ENCODE measurements around the gene KIF26B.

KIF26B gene

DNA sequence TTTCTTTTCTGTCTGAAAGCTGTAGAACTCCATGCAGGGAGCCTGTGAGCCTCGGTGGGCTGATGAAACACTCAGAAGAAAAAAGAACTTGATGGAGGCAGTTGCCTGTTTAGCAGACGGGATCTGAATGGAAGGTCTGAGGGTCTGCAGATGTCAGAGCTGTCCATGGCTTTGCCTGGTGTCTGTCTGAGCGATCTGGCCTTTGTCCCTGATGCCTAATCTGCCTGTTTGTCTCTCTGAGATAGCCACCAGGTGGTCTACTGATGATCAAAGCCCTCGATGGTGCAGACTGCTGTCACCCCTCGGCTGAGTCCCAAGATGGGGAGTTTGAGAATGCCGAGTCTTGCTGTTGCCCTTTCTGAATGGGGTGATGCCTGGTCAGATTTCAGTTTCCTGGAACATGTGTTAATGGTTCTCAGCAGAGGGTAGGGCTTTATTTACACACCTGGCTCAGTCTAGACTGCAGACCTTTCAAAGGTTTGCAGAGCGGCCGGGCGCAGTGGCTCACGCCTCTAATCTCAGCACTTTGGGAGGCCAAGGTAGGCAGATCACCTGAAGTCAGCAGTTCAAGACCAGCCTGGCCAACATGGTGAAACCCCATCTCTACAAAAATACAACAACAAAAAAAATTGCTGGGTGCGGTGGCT lies 90.4 kb downstream of the KIF26B start:
- DNase-seq = no peak

DNA sequence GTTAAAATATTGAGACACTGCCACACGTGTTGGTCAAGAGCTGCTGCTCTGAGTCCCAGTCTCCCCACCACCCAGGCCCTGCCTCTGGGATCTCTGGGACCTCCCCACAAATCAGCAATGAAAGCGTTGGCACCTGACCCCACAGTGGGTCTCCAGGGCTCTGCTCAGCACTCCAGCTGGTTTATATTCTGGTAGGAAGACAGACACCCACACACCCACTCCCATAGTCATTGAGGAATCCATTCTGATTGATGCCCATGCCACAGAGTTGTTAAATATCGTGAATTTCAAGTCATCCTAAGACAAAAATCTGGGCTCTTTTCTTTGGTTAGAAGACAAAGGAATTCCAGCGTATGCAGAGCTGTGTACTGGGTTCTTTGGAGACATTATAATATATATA lies 91.6 kb downstream of the KIF26B start:
- no peak for DNase-seq

DNA sequence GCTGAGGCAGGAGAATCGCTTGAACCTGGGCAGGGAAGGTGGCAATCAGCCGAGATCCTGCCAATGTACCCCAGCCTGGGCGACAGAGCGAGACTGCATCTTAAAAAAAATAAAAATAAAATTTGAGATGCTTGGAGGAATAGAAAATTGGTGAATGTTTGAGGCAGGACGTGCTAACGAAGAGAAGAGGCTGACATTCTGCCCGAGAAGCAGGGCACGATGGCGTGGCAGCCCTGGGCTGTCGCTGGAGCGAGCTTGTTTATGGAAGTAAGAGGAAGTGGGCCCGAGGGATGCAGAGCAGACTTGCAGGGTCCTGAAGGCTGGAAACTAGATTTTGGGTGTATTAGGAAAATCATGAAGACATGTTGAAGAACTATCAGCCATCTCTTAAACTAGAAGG lies 92.6 kb downstream of the KIF26B start:
- DNase-seq = no peak

DNA sequence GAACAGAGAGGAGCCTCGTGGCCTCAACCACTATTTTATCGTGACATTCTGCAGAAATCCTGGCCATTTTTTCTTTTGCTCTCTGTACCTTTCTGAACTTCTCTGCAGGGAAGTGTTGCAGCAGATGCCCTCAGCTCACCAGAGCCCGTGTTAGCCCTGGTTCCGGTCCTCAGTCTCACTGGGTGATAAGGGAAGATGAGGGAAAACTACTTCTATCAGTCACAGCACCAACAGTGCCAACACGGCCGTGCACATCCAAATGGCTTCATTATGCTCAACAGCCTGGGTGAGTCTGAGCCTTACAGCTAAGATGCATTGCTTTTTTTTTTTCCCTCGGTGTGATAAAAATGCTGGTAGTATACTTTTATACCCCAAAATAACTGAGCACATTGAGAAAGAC lies 93.0 kb downstream of the KIF26B start:
- no peak for DNase-seq

DNA sequence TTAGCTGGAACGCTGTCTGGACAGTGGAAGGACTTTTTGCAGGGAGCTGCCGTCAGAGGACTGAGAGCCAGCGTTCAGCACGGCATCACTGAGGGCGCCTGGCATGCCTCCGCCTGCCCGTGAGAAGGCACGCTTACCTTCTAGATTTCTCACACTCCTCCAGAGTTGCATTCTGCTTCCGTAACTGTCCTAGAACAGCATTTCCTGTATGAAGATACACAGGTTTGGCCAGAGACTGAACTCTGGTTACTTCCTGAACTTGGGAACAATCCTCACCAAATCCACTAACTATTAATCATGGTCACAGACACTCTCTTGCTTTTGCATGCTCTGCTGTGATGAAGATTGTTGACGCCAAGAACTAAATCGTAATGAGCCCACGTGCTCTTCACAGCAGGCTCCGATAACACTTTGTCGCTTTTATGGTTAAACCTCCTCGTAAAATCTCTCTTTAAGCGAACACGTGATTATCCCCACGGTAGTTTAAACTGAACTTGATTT lies 93.5 kb downstream of the KIF26B start:
- DNase-seq = no peak

DNA sequence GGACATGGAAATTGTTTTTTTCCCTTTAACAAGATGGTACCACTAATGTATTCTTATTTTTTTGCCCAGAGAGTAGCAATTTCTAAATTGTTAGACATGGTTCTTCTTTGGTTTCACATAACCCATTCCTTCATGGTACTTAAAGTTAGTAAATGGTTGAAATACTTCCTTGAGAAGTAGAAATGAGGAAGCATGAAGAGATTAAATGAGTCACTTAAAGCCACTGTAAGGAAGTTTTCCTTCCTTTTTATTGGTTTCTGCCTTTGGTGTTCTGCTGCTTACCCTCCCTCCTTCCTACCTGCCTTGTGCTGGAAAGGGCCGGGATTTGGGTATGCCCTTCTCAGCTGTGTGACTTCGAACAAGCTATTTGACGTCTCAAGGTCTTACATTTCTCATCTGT lies 101.0 kb downstream of the KIF26B start:
- no peak for DNase-seq

DNA sequence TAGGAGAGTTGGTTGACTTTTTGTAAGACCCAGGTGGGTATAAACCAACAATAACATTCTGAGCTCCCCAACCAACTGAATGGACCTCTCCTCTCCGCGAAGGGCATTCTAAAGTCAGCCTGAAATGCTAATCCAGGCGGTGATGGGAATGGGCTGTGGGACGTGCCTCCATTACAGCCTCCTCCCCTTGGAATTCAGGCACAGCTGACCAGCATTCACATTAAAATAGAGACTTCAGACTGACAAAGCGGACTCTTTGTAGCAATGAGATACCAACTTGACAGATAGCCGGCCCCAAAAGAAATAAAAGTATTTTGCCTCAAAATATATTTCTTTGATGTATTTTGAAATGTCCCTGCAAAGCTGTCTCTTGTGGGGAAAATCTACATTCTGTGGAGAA lies 101.7 kb downstream of the KIF26B start:
- DNase-seq = no peak

DNA sequence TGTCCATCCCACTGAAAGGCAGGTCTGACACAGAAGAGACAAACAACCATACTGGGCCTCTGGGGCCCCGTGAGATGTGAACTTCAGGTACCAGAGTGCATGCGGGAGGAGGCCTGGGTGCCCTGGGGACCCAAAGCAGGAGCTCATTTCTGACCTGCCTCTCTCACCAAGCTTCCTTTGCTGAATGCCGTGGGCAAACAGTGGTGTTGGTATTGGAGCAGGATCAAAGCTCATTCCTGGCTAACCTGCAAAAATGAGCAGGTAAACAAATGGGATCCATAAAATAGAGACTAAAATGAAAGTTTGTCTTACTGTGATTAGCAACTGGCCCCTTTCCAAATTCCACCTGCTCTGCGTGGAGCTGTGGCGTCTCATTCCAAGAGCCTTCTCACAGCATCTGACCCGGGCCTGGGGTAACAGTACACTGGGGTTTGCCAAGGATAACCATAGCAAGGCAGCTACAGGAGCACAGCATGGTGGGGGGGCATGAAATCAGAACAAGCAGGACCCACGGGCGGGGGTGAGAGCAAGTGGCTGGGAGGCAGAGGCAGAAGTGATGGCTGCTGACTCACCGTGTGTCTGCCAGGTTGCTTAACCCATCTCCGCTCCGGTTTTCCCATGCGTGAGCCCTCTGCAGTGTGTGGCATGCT lies 103.6 kb downstream of the KIF26B start:
- DNase-seq = no peak

DNA sequence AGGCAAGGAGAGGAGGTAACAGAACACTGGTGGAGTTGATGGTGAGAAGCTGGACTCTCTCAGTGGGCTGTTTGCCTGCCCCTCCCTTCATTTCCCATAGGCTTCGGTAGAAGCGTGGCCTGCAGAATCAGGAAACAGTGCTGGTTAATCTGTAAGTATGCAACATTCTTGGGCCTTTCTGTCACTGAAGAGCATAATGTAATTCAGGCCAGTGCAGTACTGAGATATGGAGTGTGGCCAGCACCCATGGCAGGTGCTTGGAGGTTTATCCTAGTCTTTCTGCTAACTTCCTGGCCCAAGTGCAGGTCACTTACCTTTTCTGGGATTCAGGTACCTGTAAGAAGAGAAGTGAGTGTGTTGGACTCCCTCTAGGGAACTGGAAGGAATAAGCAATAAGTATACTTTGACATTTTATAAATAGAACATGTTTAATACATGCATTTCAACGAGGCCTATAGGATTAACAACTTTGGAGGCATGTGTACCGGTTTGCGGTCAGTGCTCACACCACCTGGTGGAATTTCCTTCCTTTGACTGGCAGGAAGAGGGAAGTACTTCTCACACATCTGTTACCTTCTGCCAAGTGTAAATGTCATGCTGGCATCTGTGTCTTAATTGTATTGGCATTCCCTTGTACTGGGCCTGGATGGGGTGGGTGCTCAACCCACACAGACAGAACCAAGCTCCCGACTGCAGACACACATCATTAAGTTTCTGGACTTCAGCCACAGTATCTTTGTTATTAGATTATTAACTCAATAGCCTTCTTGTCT lies 105.5 kb downstream of the KIF26B start:
- no peak for DNase-seq

DNA sequence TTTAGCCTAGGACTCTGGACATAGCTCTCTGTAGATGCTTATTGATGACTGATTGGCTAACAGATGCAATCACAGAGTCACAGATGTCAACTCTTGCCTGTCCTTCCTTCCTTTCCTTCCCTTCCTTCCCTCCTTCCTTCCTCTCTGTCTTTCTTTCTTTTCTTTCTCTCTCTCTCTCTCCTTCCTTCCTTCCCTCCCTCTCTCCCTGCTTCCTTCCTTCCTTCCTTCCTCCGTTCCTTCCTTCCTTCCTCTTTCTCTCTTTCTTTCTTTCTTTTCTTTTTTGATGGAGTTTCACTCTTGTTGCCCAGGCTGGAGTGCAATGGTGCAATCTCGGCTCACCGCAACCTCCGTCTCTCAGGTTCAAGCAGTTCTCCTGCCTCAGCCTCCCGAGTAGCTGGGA lies 106.1 kb downstream of the KIF26B start:
- no peak for DNase-seq

DNA sequence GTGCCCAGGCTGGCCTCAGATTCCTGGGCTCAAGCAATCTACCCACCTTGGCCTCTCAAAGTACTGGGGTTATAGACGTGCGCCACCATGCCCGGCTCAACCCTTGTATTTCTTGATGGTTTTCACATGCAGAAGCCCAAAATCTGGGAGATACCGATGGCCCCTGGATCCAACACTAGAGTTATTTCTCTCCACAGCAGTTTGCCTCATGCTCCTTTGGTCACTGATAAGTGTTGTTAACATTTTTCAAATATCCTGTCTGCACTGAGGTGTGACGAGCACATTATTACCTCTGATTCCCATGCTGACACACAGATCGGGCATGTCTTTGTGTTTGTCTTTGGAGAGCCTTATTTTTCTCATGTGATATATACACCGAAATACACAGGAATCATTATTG lies 107.0 kb downstream of the KIF26B start:
- no peak for DNase-seq

DNA sequence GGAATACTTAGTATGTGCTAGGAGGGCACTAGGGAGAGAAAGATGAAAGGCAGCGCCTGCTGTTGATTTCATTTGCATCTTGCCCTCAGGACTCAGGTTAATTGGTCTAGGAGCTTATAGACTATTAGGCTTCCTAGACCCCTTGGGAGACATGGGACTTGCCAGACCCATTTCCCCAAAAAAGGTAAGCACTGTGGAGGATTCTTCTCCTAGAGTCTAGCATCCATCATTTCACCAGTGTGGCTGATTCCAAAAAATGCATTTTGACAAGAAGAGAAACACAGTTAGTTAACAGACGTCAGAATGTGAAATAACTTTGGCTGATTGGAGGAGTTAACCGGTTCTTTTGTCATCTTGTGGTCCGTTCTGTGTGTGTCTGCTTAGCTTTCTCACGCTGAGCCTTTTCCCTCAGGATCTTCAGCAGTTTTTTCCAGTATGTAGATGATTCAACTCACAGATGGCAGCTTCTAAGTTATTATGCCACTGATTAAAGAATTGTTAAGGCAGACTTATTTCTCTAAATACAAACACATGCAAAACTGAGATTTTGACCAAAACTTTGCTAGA lies 108.8 kb downstream of the KIF26B start:
- no peak for DNase-seq

DNA sequence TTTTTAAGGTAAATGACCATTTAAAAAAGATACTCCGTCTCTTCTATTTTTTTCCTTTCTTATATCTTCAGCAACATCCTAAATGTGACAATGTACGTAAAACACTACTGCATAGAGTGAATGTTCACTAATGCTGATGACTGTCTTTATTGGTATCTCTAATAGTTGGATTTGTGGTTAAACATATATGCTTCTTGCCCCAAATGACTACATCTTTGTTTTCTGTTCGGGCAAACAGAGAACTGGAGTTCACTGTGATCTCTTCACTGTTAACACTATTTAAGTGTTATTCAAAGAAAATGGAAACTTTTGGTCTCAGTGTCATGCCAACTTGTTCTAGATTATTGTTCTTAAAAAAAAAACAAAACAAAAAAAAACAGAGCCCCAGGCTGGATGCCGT lies 109.4 kb downstream of the KIF26B start:
- DNase-seq = no peak

DNA sequence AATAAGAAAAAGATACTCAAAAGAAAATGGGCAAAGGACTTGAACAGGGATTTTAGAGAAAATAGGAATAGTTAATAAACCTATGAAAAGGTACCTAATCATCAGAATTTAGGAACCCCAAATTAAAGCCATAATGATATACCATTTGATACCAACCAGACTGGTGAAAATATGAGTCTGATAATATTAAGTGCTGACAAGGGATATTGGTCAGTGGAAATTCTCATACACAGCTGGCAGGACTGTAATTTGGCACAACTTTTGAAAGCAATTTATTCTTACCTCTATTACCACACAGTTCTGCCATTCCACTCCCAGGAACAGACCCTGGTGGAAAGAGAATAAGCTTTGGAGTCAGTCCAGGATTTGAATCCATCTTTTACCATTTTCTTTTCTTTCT lies 111.3 kb downstream of the KIF26B start:
- DNase-seq = no peak

DNA sequence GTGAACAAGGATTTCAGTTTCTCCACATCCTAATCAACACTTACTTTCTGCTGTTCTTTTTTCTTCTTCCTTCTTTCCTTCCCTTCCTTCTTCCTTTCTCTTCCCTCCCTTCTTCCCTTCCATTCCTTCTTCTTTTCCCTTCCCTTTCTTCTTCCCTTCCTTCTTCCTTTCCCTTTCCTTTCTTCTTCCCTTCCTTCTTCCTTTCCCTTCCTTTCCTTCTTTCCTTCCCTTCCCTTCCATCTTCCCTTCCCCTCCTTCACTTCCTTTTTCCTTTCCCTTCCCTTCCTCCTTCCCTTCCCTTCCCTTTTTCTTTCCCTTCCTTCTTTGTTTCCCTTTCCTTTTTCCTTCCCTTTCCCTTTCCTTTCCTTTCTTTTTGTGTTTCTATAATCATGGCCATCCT lies 115.3 kb downstream of the KIF26B start:
- no peak for DNase-seq

DNA sequence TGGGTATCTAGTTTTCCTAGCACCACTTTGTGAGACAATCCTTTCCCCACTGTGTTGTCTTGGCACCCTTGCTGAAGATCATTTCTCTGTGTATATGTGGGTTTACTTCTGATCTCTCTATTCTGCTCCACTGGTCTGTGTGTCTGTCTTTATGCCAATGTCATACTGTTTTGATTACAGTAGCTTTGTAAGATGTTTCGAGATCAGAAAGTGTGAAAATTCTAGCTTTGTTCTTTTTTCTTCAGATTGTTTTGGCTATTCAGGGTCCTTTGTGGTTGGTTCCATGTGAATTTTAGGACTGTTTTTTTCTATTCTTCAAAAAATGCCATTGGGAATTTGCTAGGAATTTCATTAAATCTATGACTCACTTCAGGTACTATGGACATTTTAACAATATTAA lies 116.2 kb downstream of the KIF26B start:
- DNase-seq = no peak

DNA sequence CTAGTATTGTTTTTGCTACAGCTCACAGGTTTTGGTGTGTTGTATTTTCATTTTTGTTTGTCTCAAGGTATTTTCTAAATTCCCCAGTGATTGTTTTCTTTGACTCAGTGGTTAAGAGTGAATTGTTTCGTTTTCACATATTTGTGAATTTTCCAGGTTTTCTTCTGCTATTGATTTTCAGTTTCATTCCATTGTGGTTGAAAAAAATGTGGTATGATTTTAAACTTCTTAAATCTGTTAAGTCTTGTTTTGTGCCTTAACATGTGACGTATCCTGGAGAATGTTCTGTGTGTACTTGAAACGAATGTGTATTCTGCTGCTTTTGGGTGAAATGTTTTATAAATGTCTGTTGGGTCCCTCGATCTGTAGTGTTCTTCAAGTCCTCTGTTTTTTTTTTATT lies 117.9 kb downstream of the KIF26B start:
- no peak for DNase-seq

DNA sequence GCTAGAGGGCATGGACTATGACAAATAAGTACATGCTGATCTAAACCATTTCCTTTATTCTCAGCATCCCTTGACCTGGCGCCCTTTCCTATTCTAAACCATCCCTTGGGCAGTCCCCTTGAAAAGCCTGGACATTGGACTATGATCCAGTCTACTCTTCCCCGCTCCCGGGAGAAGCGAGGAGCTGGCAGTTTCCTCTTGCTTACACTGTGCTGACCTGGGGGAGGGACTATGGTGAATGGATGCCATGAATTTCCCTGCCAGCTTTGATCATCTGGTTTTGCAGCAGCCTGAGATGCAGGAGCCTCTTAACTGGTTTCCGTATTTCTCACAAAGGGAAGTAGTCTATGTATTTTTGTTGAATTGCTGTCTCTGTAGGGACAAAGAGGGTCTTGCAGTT lies 121.7 kb downstream of the KIF26B start:
- no peak for DNase-seq

DNA sequence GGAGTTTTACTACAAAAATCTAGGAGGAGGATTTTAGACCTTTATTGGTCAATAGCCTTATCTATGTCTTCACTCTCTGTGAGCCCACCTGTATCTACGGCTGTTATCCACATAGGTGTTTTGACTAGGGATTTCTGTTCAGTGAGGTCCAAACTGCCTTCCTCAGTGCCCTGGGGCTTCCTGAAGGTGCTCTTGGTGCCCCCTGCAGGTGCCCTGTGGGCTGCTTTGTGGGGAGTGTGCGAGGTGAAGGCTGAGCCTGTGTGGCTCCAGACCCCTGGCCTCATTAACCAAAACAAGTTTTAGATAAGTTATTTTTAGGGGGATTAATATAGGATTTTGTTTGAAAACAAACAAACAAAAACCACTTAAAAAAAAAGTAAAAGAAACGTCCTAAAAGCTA lies 122.5 kb downstream of the KIF26B start:
- DNase-seq = no peak

DNA sequence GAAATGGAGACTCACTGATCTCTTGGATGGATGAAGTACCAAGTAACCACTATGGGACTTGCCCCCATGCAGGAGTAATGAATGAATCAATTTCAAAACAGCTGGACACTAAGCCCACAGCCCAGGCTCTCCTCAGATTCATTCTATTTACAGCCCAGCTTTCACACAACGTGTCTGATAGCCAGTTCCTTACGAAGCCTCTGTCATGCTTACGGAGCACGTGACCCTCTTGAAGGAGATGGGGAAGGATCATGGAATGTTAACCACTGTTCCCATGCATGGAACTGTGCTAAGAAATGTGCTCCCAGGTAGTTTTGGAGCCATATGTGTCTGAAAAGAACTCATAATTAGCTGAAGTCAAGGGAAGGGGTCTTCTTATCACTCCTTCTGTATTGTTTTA lies 124.1 kb downstream of the KIF26B start:
- DNase-seq = no peak

DNA sequence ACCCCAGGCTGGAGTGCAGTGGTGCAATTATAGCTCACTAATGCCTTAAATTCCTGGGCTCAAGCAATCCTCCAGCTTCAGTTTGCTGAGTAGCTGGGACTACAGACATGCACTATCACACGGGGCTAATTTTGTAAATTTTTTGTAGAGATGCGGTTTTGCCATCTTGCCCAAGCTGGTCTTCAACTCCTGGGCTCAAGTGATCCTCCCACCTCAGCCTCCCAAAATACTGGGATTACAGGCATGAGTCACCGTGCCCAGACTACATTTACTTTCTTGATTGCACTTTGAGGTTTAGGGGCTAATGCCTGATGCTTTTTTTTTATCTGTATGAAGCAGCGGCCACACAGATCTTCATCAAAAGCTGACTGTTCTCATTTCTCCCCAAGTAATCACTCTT lies 124.6 kb downstream of the KIF26B start:
- DNase-seq = no peak

DNA sequence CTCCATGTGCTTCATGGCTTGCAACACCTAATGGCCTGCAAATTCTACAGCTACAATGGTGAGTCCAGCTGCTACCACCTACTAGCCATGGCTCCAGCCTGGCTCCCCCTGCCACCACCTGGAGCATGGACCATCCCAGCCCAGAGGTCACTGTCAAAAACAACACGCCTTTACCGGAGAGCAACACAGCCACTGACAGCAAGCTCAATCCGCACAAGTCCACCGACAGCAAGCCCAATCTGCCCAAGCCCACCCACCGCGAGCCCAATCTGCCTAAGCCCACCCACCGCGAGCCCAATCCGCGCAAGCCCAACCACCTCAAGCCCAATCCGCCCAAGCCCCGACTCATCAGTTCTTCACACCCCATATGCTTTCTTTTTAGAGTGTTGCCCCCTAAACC lies 128.2 kb downstream of the KIF26B start:
- DNase-seq = no peak

DNA sequence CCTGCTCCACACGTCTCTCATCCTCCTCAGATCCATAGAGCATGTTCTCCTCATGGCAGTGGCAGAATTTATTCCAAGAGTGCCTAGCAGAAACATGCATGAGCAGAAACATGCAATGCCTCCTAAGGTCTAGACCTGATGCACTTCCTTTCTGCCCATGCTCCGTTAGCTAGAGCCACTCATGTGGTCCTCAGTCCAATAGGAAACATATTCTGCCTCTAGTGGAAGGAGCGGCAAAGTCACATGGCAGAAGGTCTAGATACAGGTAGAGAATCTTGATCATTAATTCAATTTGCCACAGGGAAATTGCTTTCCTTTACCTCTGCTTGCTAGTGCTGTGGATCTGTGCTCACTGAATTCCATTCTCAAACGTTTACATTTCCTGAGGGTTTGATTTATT lies 130.4 kb downstream of the KIF26B start:
- no peak for DNase-seq

DNA sequence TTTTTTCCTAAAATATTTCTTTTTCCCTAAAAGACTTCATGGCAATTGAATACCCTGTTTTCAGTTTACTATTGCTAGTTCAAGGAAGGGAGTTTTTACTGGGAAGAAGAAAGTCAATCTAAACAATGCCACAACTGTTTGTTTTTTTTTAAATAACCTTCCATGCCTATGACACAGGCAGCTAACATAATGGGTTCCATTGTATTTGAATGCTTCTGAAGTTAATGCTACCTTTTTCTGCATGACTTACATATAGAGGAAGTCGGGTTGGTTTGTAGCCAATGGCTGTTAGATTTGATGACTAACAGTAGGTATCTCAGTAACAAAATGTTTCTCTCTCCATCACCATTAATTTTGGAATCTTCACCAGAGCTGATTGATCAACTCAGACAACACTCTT lies 134.0 kb downstream of the KIF26B start:
- no peak for DNase-seq
